RWPE1 (cell line): ENCODE results near the gene PRRG2.
A peak's percentile ranks its signal among the peaks of the same experiment; 100 is the strongest.

ENCODE experiments used
- CTCF ChIA-PET: fragments of 350-600 bp; sonication (Branson Sonifier 250); formaldehyde crosslinking; extraction: SDS; loops from one replicate; lab custom pipeline; 2021; lab: Yijun Ruan, JAX
- POLR2A ChIA-PET: fragments of 400-600 bp; formaldehyde crosslinking; extraction: SDS; loops from one replicate; lab custom pipeline; 2020; ENCODE audit warnings: antibody characterized with exemption; ENCODE audit not compliant: low non-redundant PET; lab: Yijun Ruan, JAX
- DNase-seq: peaks from one replicate; pipeline ENCODE4 v3.0.0; 2012; ENCODE audit warnings: low spot score
- H3K27ac ChIP-seq: fragments of 450-650 bp; 2 replicates; pipeline ENCODE4 v1.5.1; 2017
- TF ChIP-seq, protein P1 (sequence below): fragments of 450-650 bp; conservative IDR thresholded peaks from 2 replicates; pipeline ENCODE4 v1.5.1; 2017; ENCODE audit warnings: low read depth, mild to moderate bottlenecking

PRRG2 gene

DNA sequence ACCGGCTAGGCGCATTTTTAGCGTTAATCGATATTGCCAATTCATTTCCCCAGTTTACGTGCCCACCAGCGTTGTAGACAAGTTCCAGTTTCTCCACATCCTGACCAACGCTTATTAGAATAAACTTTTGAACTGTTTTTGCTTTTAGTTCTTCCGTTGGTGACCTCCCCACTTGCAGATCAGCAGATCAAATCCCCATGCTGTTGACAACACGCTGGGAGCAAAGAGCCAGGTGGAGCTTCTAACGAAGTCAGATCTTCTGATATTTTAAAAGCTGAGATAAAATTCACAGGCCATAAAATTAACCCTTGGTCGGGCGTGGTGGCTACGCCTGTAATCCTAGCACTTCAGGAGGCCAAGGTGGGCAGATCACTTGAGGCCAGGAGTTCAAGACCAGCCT is 32.1 kb upstream of the PRRG2 start:
- ChIA-PET POLR2A (no interaction called here), CTCF (interaction anchor here (0.6 to 1.7 kb wide), 5 partner anchors 15 to 45 kb away, joined by 3 to 5 read pairs (median 4); no protein-coding TSS in a partner anchor)
- no peak for DNase-seq
- H3K27ac ChIP-seq = no peak overlapping the region
- TF ChIP-seq, protein P1, sequence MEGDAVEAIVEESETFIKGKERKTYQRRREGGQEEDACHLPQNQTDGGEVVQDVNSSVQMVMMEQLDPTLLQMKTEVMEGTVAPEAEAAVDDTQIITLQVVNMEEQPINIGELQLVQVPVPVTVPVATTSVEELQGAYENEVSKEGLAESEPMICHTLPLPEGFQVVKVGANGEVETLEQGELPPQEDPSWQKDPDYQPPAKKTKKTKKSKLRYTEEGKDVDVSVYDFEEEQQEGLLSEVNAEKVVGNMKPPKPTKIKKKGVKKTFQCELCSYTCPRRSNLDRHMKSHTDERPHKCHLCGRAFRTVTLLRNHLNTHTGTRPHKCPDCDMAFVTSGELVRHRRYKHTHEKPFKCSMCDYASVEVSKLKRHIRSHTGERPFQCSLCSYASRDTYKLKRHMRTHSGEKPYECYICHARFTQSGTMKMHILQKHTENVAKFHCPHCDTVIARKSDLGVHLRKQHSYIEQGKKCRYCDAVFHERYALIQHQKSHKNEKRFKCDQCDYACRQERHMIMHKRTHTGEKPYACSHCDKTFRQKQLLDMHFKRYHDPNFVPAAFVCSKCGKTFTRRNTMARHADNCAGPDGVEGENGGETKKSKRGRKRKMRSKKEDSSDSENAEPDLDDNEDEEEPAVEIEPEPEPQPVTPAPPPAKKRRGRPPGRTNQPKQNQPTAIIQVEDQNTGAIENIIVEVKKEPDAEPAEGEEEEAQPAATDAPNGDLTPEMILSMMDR = no peak

DNA sequence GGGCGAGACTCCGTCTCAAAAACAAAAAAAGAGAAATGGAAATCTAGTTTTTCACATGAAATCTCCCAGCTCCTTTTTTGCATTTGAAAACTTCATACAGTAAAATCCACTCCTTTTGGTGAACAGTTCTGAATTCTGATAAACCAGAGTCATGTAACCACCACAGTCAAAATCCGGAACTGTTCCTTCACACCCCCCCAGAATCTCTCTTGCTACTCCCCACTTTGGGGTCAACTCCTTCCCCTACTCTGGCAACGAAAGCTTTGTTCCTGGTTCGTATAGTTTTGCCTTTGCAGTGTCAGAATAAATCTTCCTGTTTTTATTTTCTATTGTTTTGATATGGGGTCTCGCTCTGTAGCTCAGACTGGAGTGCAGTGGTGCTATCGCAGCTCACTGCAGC is 29.6 kb upstream of the PRRG2 start:
- ChIA-PET CTCF (interaction anchor here (1.4 kb wide), 2 partner anchors 19 to 49 kb away, joined by 4 to 5 read pairs; no protein-coding TSS in a partner anchor), POLR2A (interaction anchor here (0.6 kb wide), 2 partner anchors 13 to 57 kb away, joined by 5 to 10 read pairs; no protein-coding TSS in a partner anchor)
- no peak for DNase-seq
- TF ChIP-seq, protein P1 = no peak
- no peak overlapping the region for H3K27ac ChIP-seq

DNA sequence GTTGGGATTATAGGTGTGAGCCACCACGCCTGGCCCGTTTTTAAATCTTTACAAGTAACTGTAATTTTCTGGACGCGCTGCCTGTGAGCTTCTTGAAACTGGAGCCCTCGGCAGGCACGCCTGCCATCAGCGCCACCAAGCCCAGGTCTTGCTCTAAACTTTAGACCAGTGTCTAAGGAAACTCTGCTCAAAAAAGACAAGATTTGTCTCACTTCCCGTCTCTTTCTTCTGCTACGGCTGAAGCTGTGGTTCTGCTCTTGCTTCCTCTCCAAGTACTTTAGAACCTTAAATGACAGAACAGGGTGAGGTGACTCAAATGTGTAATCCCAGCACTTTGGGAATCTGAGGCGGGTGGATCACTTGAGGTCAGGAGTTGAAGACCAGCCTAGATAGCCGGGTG is 28.4 kb upstream of the PRRG2 start:
- TF ChIP-seq, protein P1 = no peak
- H3K27ac ChIP-seq = peak overlapping the region; percentile 91
- DNase-seq = no peak
- POLR2A ChIA-PET = no interaction called here
- CTCF ChIA-PET = interaction anchor here (0.7 to 1.1 kb wide), 2 partner anchors 18 to 50 kb away, joined by 4 to 5 read pairs; no protein-coding TSS in a partner anchor

DNA sequence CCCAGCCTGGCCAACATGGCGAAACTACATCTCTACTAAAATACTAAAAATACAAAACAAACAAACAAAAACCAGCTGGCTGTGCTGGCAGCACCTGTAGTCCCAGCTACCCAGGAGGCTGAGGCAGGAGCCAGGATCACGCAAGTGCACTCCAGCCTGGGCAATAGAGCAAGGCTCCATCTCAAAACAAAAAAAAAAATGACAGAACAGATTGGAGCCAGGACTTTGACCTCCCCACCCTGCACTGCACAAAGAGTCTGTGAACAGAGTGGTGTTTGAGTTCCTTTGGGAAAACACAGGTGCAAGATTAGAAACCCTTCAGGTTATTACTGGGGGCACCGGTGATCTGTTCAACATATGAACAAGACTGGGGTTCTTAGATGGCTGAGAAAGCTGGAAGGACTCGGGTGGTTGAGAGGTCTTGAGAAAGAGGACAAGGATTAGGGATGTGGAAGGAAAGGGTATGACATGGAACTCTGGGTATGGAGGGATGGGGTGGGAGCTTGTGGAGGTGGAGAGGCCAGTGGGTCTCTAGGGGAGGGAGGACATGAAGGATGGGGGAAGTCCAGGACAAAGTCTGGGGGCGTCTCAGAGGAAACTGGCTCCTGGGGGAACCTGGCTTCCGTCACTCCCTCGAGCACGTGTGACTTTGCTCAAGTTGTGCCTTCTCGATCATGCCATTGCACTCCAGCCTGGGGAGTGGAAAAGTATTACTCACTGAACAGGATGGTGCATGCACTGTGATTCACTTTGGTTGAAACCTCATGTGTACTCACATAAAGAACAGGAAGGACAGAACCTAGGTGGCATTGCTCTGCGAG is 27.5 kb upstream of the PRRG2 start:
- CTCF ChIA-PET = interaction anchor here (0.6 to 1.3 kb wide), 5 partner anchors 9 to 131 kb away, joined by 3 to 5 read pairs (median 4); no protein-coding TSS in a partner anchor
- H3K27ac ChIP-seq = peak overlapping the region; percentile 91
- POLR2A ChIA-PET = interaction anchor here (0.5 kb wide), 1 partner anchor 30 kb away, joined by 4 read pairs; no protein-coding TSS in a partner anchor
- DNase-seq = peak; percentile 77
- TF ChIP-seq, protein P1 = no peak

GRCh38 chr19:49554701-49555181 is 26.4 kb upstream of the PRRG2 start:
- CTCF ChIA-PET = no interaction called here
- DNase-seq = no peak
- TF ChIP-seq, protein P1 = no peak
- H3K27ac ChIP-seq = peak overlapping the region; percentile 91
- POLR2A ChIA-PET = no interaction called here

- ChIA-PET CTCF (no interaction called here), POLR2A (no interaction called here)
- H3K27ac ChIP-seq = peak overlapping the region; percentile 91
- peak; percentile 69 for DNase-seq
- TF ChIP-seq, protein P1 = no peak
These were observed 25.3 kb upstream of the PRRG2 start for GRCh38 chr19:49555600-49556411.
